ENCODE measurements around the gene ADD1. TPM values are rescaled to one million over a fixed set of nuclear protein-coding genes. Genes with fewer than 3 reads are reported as not detected.

ADD1 gene
- polyA plus RNA-seq, 1 experiment = 149 TPM

DNA sequence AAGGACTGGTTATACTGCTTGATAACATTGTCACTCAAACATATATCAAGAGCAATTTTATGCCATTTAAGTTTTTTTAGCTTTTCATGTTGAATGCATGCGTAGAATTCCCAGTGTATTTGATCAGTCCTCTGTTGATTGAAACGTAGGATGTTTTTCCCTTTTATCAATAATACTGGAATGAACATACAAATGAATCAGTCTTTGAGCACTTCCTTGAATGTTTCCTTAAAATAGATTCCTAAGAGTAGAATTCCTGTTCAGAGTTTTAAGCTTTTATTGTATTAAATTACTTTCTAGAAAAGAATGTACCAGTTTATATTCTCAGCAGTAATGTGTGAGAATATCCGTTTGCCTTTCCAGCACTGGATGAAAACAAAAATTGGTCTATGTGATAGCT lies 37.8 kb downstream of the ADD1 start:
- TF ChIP-seq, protein P1, sequence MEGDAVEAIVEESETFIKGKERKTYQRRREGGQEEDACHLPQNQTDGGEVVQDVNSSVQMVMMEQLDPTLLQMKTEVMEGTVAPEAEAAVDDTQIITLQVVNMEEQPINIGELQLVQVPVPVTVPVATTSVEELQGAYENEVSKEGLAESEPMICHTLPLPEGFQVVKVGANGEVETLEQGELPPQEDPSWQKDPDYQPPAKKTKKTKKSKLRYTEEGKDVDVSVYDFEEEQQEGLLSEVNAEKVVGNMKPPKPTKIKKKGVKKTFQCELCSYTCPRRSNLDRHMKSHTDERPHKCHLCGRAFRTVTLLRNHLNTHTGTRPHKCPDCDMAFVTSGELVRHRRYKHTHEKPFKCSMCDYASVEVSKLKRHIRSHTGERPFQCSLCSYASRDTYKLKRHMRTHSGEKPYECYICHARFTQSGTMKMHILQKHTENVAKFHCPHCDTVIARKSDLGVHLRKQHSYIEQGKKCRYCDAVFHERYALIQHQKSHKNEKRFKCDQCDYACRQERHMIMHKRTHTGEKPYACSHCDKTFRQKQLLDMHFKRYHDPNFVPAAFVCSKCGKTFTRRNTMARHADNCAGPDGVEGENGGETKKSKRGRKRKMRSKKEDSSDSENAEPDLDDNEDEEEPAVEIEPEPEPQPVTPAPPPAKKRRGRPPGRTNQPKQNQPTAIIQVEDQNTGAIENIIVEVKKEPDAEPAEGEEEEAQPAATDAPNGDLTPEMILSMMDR (IDR thresholded peaks at IDR 0.05; ENCODE audit: low read depth, low read length) = no peak
- no peak for DNase-seq (ENCODE audit: low read depth, low spot score)
- no peaks in the 10 kb centered on the region for H3K9me3 ChIP-seq (ENCODE audit: control insufficient read depth, insufficient read depth, low read length)
- CTCF ChIA-PET = interaction anchor here (1.3 kb wide), 1 partner anchor 118 kb away, joined by 4 read pairs; no protein-coding TSS in a partner anchor
- POLR2A ChIA-PET = no interaction called here
- no peaks in the 10 kb centered on the region for H3K27me3 ChIP-seq (ENCODE audit: control insufficient read depth, insufficient read depth, low read length)
- H3K4me3 ChIP-seq (ENCODE audit: low read depth, low read length) = no peak overlapping the region
- no peak overlapping the region for H3K27ac ChIP-seq (ENCODE audit: low read depth, low read length)

DNA sequence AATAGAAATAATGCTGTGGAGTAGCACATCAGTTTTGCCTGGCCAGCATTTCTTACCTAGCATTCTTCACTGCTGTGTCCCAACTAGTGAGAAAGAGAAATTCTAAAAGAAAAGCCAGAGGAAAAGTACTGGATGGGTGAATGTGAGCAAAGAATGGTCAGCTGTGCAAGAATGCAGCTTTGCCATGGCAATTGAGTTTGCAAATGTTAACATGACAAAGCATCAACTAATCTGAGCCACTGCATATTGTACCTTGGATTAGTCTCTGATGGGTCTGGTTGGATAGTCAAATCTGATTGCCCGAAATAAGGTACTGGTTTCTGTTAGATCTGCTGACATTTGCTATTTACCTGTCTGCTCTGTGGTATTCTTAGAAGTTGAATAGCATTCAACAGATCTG lies 38.7 kb downstream of the ADD1 start:
- H3K9me3 ChIP-seq (ENCODE audit: control insufficient read depth, insufficient read depth, low read length) = no peaks in the 10 kb centered on the region
- POLR2A ChIA-PET = no interaction called here
- CTCF ChIA-PET = no interaction called here
- TF ChIP-seq, protein P1 (IDR thresholded peaks at IDR 0.05; ENCODE audit: low read depth, low read length) = no peak
- no peak overlapping the region for H3K27ac ChIP-seq (ENCODE audit: low read depth, low read length)
- DNase-seq (ENCODE audit: low read depth, low spot score) = no peak
- no peak overlapping the region for H3K4me3 ChIP-seq (ENCODE audit: low read depth, low read length)
- no peaks in the 10 kb centered on the region for H3K27me3 ChIP-seq (ENCODE audit: control insufficient read depth, insufficient read depth, low read length)

DNA sequence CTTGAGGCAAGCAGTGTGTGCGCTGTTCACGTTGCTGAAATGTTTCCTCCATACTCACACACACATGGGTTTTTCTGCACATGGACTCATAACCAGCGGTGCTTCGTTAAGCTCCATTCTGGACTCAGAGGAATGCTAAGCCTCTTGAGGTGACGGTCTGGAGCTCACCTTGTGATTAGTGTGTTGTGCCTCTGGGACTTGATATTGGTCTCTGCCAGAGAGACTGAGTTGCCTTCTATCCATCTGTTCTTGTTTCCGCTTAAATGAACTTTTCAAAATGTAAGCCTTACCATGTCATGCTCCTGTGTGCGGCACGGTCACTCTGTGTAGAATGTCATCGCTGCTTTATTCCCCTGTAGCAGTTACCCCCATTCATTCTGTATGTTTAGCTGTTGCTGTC lies 42.5 kb downstream of the ADD1 start:
- Histone ChIP-seq H3K27ac (ENCODE audit: low read depth, low read length) (no peak overlapping the region), H3K4me3 (ENCODE audit: low read depth, low read length) (no peak overlapping the region), H3K27me3 (ENCODE audit: control insufficient read depth, insufficient read depth, low read length) (no peaks in the 10 kb centered on the region), H3K9me3 (ENCODE audit: control insufficient read depth, insufficient read depth, low read length) (no peaks in the 10 kb centered on the region)
- TF ChIP-seq, protein P1 (IDR thresholded peaks at IDR 0.05; ENCODE audit: low read depth, low read length) = no peak
- no peak for DNase-seq (ENCODE audit: low read depth, low spot score)
- CTCF ChIA-PET = no interaction called here
- POLR2A ChIA-PET = no interaction called here

DNA sequence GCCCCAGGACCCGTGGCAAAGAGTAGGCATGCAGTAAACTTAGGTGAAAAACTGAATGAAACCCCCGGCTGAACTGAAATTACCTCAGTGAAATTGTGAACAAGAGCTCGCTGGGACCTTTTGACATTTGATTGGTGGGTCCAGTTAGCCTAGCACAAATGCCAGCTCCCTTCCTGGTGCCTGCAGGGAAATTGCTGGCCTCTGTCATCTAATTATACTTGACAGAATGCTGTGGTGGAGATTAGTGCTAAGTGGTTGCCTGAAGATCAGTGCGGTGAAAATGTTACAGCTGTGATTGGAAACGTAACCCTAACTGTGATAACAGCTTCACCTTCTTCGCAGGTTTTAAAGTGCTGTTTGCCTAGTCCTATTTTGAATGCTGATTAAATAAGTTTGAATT lies 43.0 kb downstream of the ADD1 start:
- Histone ChIP-seq H3K27ac (ENCODE audit: low read depth, low read length) (no peak overlapping the region), H3K4me3 (ENCODE audit: low read depth, low read length) (no peak overlapping the region), H3K27me3 (ENCODE audit: control insufficient read depth, insufficient read depth, low read length) (no peaks in the 10 kb centered on the region), H3K9me3 (ENCODE audit: control insufficient read depth, insufficient read depth, low read length) (no peaks in the 10 kb centered on the region)
- ChIA-PET POLR2A (no interaction called here), CTCF (no interaction called here)
- no peak for DNase-seq (ENCODE audit: low read depth, low spot score)
- TF ChIP-seq, protein P1 (IDR thresholded peaks at IDR 0.05; ENCODE audit: low read depth, low read length) = no peak

DNA sequence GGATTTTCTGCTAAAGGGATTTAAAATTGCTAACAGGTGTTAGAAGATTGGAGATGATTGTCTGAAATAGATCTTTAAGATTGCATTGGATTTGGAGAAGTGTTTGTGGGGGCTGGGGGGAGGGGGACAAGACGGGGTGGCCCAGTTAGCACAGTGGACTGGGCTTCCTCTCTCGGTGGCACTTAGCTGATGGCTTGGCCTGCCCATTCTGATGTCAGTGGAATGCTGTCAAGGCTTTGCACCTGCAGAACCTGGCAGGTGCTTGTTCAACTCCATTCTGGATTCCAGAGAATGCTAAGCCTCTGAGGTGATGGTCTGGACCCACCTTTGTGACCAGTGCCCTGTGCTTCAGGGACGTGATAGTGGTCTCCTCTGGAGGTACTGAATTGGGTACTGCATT lies 43.7 kb downstream of the ADD1 start:
- TF ChIP-seq, protein P1 (IDR thresholded peaks at IDR 0.05; ENCODE audit: low read depth, low read length) = no peak
- no peak overlapping the region for H3K27ac ChIP-seq (ENCODE audit: low read depth, low read length)
- ChIA-PET POLR2A (no interaction called here), CTCF (no interaction called here)
- no peaks in the 10 kb centered on the region for H3K27me3 ChIP-seq (ENCODE audit: control insufficient read depth, insufficient read depth, low read length)
- no peaks in the 10 kb centered on the region for H3K9me3 ChIP-seq (ENCODE audit: control insufficient read depth, insufficient read depth, low read length)
- no peak overlapping the region for H3K4me3 ChIP-seq (ENCODE audit: low read depth, low read length)
- DNase-seq (ENCODE audit: low read depth, low spot score) = no peak
